NK-92 (cell line): ENCODE results near the gene PRRT1.
"Not testable (repeated sequence)": the region's sequence is repeated elsewhere in the genome, so short reads cannot be mapped to it uniquely, and the experiment has no call there.

Experiments used
- DNase-seq: peaks from one replicate; lab custom pipeline; 2025; ENCODE audit not compliant: unreplicated experiment; lab: John Stamatoyannopoulos, UW

PRRT1 gene

DNA sequence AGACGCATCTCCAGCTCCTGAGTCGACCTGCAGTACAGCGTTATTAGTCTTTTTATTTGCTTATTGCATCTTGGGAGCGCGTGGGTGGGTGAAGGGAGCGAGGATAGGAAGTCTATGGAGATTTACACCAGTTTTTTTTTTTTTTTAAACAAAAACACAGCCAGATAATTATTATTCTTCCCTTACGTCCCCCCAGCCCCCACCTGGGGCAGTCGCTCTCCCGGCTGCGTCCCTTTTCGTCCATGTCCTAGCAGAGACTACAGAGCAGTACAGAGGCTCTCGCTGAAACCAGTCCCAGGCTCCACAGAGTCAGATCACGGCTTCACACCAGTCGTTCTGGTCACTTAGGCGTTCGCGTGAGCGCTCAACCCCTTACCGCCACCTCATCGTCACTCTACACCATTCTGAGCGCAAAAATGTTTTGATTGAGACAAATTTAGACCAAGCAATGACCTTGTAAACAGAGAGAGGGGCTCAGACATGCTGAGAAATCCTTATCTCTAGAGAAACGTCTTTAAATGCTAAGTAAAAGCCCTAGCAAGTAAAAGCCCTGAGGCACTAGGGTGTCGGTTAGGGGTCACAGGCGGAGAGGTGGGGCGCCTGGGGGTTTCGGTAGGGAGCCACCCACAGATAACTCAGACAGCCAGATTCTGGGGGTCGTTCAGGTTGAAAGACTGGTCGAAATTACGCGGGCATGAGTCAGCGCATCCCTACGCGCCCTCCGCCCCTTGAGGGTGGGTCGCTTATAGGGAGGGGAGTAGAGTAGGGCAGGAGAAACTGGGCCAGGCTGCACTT lies 1.2 kb upstream of the PRRT1 start:
- DNase-seq, result no peak

DNA sequence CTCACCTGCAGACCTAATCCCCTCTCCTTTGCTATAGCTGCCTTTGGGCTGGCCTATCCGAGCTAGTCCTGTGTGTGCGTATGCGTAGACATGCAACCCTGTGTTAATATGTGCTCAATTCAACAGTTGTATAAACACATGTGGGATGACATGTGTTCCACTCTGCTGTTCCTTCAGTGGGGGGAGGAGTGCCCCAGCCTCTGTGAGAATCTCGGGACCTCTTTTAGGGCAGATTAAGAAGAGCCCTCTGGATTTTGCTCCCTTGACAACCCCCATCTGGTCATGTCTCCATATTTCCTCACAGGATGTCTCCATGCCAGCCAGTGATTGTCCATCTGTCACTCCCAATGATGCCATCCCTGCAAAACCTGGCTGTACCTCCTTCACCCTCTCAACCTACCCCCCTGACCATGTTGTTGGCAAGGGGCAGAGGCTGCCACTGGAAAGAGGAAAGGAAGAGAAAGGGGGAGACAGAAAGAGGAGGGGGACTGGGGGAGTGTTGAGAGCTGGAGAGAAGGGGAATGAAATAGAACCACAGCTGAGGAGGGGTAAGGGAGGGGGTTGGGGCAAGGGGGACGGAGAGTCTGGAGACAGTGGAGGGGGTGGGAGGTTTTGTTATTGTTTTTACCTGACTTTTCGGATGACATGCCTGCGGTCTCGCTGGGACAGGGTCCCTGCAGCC lies 417 bp downstream of the PRRT1 start:
- DNase-seq, result no peak

DNA sequence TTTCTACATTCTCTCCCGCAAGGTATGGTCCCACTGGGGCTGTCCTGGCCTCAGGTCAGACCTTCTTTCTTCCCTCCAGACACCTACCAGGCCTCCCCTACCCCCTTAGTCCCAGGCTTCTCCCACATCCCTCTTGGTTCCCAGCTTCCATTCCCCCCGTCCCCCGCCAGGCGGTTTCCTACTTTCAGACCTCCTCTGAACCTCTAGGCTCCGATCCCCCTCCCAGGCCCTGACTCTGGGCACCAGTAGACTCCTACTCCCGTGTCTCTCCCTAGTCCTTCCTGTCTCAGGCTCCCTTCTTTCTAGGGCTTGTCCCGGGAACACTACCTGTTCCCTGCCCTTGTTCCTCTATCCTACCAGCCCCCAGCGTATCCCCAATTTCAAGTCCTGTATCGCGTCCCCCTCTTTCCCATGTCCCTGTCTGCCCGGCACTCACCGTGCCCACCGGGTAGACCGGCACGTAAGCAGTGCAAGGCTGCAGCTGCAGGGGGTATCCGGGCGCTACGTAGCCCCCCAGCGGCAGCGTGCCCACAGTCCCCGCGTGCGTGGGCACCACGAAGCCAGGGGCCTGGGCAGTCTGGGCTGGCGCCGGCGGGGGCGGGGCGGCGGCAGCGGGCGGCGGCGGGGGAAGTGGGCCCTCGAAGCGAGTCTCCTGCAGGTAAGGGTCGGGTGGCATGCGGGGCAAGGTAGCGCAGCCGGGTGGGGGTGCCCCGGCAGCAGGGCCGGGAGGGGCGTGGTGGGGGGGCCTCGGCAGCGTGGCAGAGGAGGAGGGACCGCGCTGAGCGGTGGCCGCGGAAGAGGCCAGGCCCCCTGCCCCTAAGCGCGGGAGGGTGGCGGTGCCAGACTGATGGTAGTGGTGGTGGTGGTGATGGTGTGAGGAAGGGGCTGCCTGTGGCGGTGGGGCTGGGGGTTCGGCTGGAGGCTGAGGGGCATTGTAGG lies 1.5 kb downstream of the PRRT1 start:
- no peak for DNase-seq

GRCh38 chr6:32149092-32149755 lies 2.5 kb downstream of the PRRT1 start:
- no peak for DNase-seq

DNA sequence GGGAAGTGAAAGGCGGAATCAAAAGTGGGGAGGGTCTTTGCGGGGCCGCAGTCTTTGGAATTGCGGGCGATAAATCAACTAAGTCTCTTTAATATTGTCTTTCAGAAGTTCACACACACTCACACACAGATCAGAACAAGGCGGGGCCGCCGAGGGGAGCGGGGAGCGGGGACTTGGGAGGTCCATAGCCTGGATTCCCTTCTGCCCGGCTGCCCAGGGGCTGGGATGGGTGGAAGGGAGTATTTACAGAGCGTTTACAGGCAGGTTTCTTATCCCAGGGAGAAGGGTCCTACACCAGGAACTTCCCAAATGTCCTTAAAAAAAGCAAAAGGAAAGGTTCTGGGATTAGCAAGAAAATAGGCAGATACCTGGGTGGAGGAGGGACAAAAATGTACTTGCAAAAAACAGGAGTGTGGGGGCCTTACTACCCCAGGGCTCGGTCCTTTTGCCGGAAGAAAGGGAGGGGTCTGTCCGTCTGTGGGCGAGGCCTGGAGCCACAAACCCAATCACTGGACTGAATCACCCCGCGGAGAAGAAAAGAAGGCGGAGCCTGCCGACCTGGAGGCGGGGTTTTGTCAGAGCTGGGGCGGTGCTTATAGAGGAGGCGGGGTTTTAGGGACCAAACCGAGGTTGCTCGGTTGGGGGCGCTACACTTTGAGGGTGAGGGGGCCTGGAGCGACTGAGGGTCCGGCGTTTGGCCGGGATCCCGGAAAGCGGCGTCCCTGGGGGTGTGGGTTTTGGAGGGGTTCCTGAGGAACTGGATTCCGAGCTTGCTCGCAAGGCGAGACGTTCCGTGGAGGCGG lies 3.2 kb downstream of the PRRT1 start:
- DNase-seq, result no peak

GRCh38 chr6:32147401-32148132 lies 4.2 kb downstream of the PRRT1 start:
- DNase-seq, result no peak

DNA sequence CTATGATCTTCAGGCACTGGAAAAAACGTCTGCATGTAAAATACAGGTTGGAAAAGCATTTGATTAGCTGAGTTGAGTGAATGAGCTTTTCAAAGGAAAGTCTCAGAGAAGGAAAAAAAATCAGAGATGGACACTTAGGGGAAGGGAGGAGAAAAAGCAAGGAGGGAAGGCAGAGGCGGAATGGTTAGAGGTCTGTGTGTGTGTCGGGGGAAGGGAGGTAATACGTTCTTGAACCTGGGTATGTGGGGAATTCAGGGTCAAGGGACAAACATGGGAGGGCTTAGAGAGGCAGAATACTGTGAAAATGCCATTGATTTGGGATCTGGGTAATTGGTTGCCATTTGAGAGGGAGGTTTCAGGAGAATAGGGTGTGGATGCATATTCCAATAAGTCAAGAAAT lies 5.1 kb downstream of the PRRT1 start:
- DNase-seq, result no peak

DNA sequence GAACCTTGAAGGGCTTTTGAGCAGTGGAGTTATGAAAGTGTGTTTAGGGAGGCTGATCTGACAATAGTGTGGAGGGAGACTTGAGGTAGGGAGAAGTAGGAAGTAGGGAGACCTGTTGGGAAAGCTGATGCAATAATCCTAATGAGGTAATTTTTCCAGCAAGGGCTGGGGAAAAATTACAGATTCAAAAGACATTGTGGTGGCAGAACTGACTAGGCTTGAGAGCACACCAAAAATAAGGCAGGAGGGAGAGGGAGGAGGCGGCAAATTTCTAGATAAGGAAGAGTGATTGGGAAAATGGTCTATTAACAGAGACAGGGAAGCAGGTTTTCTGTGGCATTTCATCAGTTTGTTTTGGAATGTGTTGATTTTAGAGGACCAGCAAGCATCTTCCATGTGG lies 5.5 kb downstream of the PRRT1 start:
- DNase-seq, result no peak

GRCh38 chr6:32144238-32144637 lies 7.5 kb downstream of the PRRT1 start:
- not testable (repeated sequence) for DNase-seq

DNA sequence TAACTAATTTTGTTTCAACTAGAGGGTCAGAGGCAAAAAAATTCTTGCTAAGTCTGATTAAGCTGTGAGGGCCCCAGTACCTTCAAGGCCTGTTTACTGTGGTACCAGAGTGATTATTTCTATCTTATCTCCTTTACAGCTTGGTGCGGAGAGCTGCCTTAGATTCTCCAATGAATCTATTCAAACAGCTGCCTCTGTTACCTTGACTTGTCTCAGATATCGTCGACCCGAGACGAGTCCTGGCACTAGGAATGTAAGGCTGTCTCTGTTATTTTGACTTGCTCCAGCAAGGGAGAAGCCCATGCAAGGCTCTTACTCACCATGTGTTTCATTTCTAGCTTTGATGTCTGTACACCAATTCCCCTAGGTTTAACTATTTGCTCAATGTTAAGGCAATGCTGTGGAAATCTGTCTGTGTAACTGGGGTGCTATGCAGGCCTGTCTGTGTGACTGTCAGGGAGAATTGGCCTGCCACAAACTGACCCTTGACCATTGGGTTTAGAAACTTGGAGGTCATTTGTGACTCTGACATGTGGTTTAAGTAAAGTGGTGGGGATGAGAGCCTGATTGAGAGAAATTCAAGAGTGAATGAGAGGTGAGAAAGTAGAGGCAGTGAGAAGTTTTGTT lies 11.2 kb downstream of the PRRT1 start:
- DNase-seq, result no peak

GRCh38 chr6:32139590-32139989 lies 12.1 kb downstream of the PRRT1 start:
- no peak for DNase-seq

DNA sequence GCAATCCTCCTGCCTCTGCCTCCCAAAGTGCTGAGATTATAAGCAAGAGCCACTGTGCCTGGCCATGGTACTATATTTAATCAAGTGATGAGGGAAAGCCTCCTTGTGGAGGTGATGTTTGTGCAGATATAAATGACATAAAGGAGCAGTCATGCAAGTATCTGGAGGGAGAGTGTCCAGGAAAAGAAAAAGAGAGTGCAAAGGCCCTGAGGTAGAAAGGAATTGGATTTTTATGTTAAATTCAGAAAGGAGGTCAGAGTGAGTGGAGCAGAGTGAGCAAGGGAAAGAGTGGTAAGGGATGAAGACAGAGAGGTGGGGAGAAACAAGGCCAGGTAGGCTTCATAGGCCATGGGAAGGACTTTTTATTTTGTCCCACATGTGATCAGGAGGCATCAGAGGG lies 14.3 kb downstream of the PRRT1 start:
- no peak for DNase-seq

DNA sequence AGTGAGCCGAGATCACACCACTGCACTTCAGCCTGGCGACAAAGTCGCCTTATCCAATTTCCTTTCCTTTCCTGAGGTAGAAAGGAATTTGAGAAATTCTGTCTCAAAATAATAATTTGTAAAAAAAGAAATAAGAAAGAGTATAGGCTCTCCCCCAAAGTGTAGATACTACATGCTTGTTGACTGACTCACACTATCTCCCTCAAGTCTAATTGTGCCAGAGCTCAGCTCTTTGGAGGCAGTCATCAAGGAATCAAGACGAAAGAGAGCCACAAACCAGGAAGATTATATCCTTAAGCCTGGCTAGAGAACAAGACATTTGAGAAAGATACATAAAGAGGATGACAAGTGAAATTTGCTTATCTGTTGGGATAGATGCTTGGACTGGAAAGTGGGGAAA lies 18.0 kb downstream of the PRRT1 start:
- DNase-seq, result no peak

DNA sequence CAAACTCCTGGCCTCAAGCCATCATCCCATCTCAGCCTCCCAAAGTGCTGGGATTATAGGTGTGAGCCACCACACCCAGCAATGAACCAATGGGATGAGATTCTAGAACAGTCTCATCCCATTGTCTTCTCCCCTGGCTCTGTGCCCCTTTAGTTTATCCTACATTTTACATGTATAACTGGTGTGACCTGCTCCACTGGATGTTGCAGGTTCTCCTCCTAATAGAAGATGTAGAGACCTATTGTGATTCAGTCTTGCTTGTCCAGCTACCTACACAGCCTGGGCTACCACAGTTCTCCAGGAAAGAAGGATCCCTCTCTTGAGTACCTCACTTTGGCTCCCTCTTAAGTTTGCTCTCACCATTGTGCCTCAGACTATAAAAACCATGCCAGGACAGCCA lies 19.6 kb downstream of the PRRT1 start:
- no peak for DNase-seq

DNA sequence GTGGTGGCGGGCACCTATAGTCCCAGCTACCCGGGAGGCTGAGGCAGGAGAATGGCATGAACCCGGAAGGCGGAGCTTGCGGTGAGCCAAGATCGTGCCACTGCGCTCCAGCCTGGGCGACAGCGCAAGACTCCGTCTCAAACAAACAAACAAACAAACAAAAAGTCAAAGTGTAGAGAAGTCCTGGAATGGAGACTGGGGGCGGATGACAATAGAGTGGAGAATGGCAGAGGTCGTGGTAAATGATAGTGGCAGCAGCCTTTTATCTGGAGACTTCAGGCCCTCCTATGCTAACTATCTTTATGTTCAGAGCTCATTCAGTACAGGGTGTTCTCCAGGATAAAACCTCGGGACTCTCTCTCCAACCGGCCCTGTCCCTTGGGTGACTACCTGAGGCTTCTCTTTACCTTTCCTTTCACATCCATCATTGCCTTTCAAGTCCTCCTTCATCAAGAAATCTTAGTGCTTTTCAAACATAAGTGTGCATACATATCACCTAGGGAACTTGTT lies 20.2 kb downstream of the PRRT1 start:
- DNase-seq, result no peak

DNA sequence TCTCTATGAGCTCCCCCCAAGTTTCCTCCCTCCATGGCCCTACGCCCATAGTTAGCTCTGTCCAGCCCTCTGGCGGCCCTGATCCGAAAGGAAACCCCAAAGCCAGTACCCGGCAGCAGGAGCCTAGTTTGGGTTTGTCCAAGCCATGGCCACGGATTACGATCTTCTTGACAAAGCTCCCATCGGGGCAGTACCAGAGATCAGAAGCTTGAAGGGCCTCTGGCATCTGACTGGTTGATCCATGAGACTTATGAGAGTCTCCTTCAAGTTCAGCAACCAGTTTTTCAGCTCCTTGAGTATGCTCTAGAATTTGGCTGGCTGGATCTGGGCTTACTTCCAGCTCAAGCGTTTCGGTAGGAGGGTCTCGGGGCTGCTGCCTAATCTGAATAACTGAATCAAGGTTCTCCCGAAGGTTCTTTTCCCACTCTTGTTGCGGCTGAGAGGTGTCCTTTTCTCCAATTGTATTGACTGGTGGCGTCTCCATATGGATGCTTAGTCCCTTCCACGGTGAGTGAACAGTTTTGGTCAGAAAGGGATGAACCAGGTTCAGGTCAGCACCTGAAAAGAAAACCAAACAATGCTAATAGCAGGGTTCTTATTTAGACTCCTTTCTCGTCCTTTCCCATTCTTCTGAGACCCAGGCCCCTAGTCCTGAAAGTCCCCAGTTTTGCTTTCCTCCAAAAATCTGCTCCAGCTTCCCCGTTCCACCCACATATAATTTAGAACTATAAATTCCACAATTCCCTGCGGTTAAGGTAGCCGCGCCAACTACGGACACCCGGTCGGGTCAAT lies 22.2 kb downstream of the PRRT1 start:
- no peak for DNase-seq

GRCh38 chr6:32128751-32129296 lies 22.9 kb downstream of the PRRT1 start:
- no peak for DNase-seq
